ENCODE measurements around the gene PIRT.

Gene PIRT

GRCh38 chr17:10789694-10790271 is 48.1 kb downstream of the PIRT start:
- no peak for DNase-seq (ENCODE audit: low read depth in 2 of 2)

- DNase-seq (ENCODE audit: low read depth in 2 of 2) = no peak
Measured at GRCh38 chr17:10787306-10788045, 50.4 kb downstream of the PIRT start.

- DNase-seq (ENCODE audit: low read depth in 2 of 2) = no peak
Measured at GRCh38 chr17:10785295-10785694, 52.6 kb downstream of the PIRT start.

GRCh38 chr17:10779609-10780008 is 58.3 kb downstream of the PIRT start:
- no peak for DNase-seq (ENCODE audit: low read depth in 2 of 2)

GRCh38 chr17:10777890-10778289 is 60.0 kb downstream of the PIRT start:
- no peak for DNase-seq (ENCODE audit: low read depth in 2 of 2)

- no peak for DNase-seq (ENCODE audit: low read depth in 2 of 2)
Measured at GRCh38 chr17:10777131-10777807, 60.6 kb downstream of the PIRT start.

GRCh38 chr17:10776381-10776780 is 61.5 kb downstream of the PIRT start:
- DNase-seq (ENCODE audit: low read depth in 2 of 2) = no peak

- no peak for DNase-seq (ENCODE audit: low read depth in 2 of 2)
Measured at GRCh38 chr17:10775740-10776356, 62.0 kb downstream of the PIRT start.

GRCh38 chr17:10775058-10775457 is 62.8 kb downstream of the PIRT start:
- no peak for DNase-seq (ENCODE audit: low read depth in 2 of 2)

- DNase-seq (ENCODE audit: low read depth in 2 of 2) = no peak
Measured at GRCh38 chr17:10773391-10773790, 64.5 kb downstream of the PIRT start.
